K562 (cell line): ENCODE results near the gene HEATR1. TPM values are rescaled to one million over a fixed set of nuclear protein-coding genes. Genes with fewer than 3 reads are reported as not detected.

Experiments used
- ATAC-seq: fragments of 200-7000 bp; cut with Tn5 transposase; 3 replicates; pipeline ENCODE4 v1.9.1; 2020; ENCODE audit warnings: moderate library complexity
- BruUV-seq: library from RNA; stranded (reverse); fragments of 400-500 nt; replicated peaks from 2 replicates; lab custom pipeline; 2021; lab: Mats Ljungman, UMichigan
- CTCF ChIA-PET: fragments of 300-600 bp; formaldehyde crosslinking; extraction: SDS; loops from one replicate; lab custom pipeline; 2021; ENCODE audit warnings: low intra/inter-chr PET ratio; lab: Yijun Ruan, JAX
- POLR2A ChIA-PET: fragments of 300-600, 350-650 bp; sonication (Branson Sonifier 250); formaldehyde crosslinking; extraction: SDS; loops from one replicate; lab custom pipeline; 2021; ENCODE audit warnings: antibody characterized with exemption, inconsistent platforms; lab: Yijun Ruan, JAX
- DNase-seq, 4 experiments: peaks; one replicate each; pipeline versions ENCODE4 v3.0.0 to v3.0.0-alpha.2; 2011 to 2018; ENCODE audit warnings: low spot score in 3 of 4, mixed read lengths in 3 of 4; ENCODE audit errors: extremely low read depth in 1 of 4
- FAIRE-seq: peaks from 2 replicates; lab custom pipeline; 2011; peaks lifted over from hg19 to GRCh38; lab: Jason Lieb, UNC
- H2AFZ ChIP-seq: 2 replicates; pipeline ENCODE4 v1.6.0; 2011; ENCODE audit warnings: low read depth, low read length, control low read depth, inconsistent platforms
- H3K27ac ChIP-seq: fragments of 200-600 bp; 3 replicates; pipeline ENCODE4 v1.8.0; 2011; ENCODE audit warnings: low read depth, mild to moderate bottlenecking, control low read depth, inconsistent platforms, low read length, moderate library complexity, mixed read lengths; ENCODE audit errors: extremely low read depth
- H3K27me3 ChIP-seq, 2 experiments: fragments of 300-600 bp in 1 of 2; 2 replicates in 1 of 2; 3 replicates in 1 of 2; pipeline versions ENCODE4 v1.6.0 to v1.8.0; 2011; ENCODE audit warnings: inconsistent platforms in 2 of 2, low read length in 2 of 2, mild to moderate bottlenecking in 1 of 2, mixed read lengths in 1 of 2, moderate library complexity in 1 of 2; ENCODE audit not compliant: control insufficient read depth in 2 of 2, insufficient read depth in 2 of 2
- H3K36me3 ChIP-seq: fragments of 300-600 bp; 3 replicates; pipeline ENCODE4 v1.8.0; 2011; ENCODE audit warnings: mild to moderate bottlenecking, low read length, inconsistent platforms; ENCODE audit not compliant: control insufficient read depth, insufficient read depth
- H3K4me1 ChIP-seq, 2 experiments: fragments of 200-600 bp in 1 of 2; replicated peaks in 1 of 2; 2 replicates in 1 of 2; 3 replicates in 1 of 2; pipeline versions ENCODE4 v1.5.1 to v1.8.0; 2011; ENCODE audit warnings: inconsistent platforms in 2 of 2, low read length in 2 of 2, mild to moderate bottlenecking in 1 of 2, mixed read lengths in 1 of 2, moderate library complexity in 1 of 2; ENCODE audit not compliant: control insufficient read depth in 2 of 2, insufficient read depth in 2 of 2
- H3K4me2 ChIP-seq: 2 replicates; pipeline ENCODE4 v1.6.1; 2011; ENCODE audit warnings: low read length, control low read depth, inconsistent platforms, mixed read lengths; ENCODE audit not compliant: insufficient read depth
- H3K4me3 ChIP-seq: fragments of 200-600 bp; sonication (generic), shearing (Covaris generic); 2 replicates; pipeline ENCODE4 v1.5.1; 2016; ENCODE audit warnings: control low read depth, inconsistent platforms
- H3K79me2 ChIP-seq: fragments of 200-600 bp; 3 replicates; pipeline ENCODE4 v1.8.0; 2011; ENCODE audit warnings: low read length, inconsistent platforms; ENCODE audit not compliant: control insufficient read depth, insufficient read depth
- H3K9ac ChIP-seq, 2 experiments: 2 replicates each; pipeline versions ENCODE4 v1.6.0 to v1.6.1; 2011; ENCODE audit warnings: low read depth in 2 of 2, low read length in 2 of 2, control low read depth in 1 of 2, inconsistent platforms in 1 of 2, mild to moderate bottlenecking in 1 of 2, mixed read lengths in 1 of 2; ENCODE audit not compliant: insufficient read depth in 1 of 2
- H3K9me1 ChIP-seq: one replicate; pipeline ENCODE4 v1.6.0; 2011; ENCODE audit warnings: inconsistent platforms, mild to moderate bottlenecking, low read length, moderate library complexity; ENCODE audit not compliant: control insufficient read depth, insufficient read depth
- H3K9me3 ChIP-seq: replicated peaks from 2 replicates; pipeline ENCODE4 v1.5.1; 2011; ENCODE audit warnings: low read depth, low read length, inconsistent platforms; ENCODE audit not compliant: control insufficient read depth, insufficient read depth
- H4K20me1 ChIP-seq: replicated peaks from 2 replicates; pipeline ENCODE4 v1.6.1; 2011; ENCODE audit warnings: low read length, inconsistent platforms, mixed read lengths; ENCODE audit not compliant: control insufficient read depth, insufficient read depth
- ATF3 ChIP-seq, 2 experiments: fragments of 450-650 bp in 1 of 2; sonication (generic) in 1 of 2; formaldehyde crosslinking in 1 of 2; IDR thresholded peaks in 1 of 2; conservative IDR thresholded peaks in 1 of 2; 2 replicates each; pipeline versions ENCODE4 v1.6.1 to v1.8.1; 2016 to 2023; ENCODE audit warnings: mild to moderate bottlenecking in 2 of 2, moderate library complexity in 2 of 2, inconsistent platforms in 1 of 2, missing genetic modification reagents in 1 of 2
- ATF7 ChIP-seq: fragments of 450-650 bp; IDR thresholded peaks from 2 replicates; pipeline ENCODE4 v1.7.1; 2014; ENCODE audit warnings: mild to moderate bottlenecking, moderate library complexity
- SMARCE1 ChIP-seq: fragments of 450-650 bp; IDR thresholded peaks from 2 replicates; pipeline ENCODE4 v1.7.1; 2016; ENCODE audit warnings: mild to moderate bottlenecking
- ZKSCAN8 ChIP-seq: fragments of 200-800 bp; sonication (Bioruptor generic); IDR thresholded peaks from 2 replicates; pipeline ENCODE4 v1.6.1; 2016; ENCODE audit warnings: missing genetic modification characterization, missing compliant biosample characterization
- WGBS: fragments of 100-300 bp; shearing (Covaris generic); methylation state at CpG from one replicate; pipeline ENCODE4 v1.1.6; 2016; ENCODE audit warnings: low coverage, mixed read lengths; ENCODE audit not compliant: insufficient coverage; ENCODE audit errors: missing lambda C conversion rate; 5-methylcytosine and 5-hydroxymethylcytosine counted together
- in situ Hi-C: fragments of 300-500 bp; cut with MboI; formaldehyde crosslinking; loops from 4 replicates; pipeline ENCODE4 v1.15.0; 2018; ENCODE audit warnings: inconsistent platforms, mixed read lengths
- intact Hi-C: fragments of 100-400 bp; cut with micrococcal nuclease; formaldehyde crosslinking; loops from 2 replicates; pipeline ENCODE4 v1.14.2; 2022
- polyA plus RNA-seq, 8 experiments: library from polyadenylated mRNA; depleted of rRNA in 4 of 8; stranded (reverse) in 5 of 8; unstranded in 3 of 8; fragments of >200 nt; fragmentation: Nextera tagmentation in 2 of 8; fragmentation: Illumina TruSeq in 1 of 8; extraction: Ambion mirVana in 2 of 8; extraction: Trizol in 1 of 8; gene quantifications; 2 replicates each; pipeline versions ENCODE4 v1.2.1 to v1.2.3, GENCODE V29; 2011 to 2014; ENCODE audit warnings: inconsistent platforms in 1 of 8, missing spikeins in 1 of 8
- total RNA-seq, 7 experiments: library from RNA; depleted of rRNA in 6 of 7; stranded (reverse); fragments of >200 nt in 6 of 7; fragmentation: Illumina TruSeq in 2 of 7; extraction: Trizol in 2 of 7; gene quantifications; 2 replicates each; pipeline versions ENCODE4 v1.2.1 to v1.2.3, GENCODE V29; 2011 to 2021; ENCODE audit warnings: low replicate concordance in 1 of 7

HEATR1 gene
- total and polyA plus RNA-seq, 9 of the 15 experiments (the other 6 are each of a cell fraction or from before 2014, with no cell fraction given), result 28.3 to 108 (median 50.9) TPM

- FAIRE-seq, result no peak
- CTCF ChIA-PET, result no interaction called here
- Histone ChIP-seq H3K36me3 (no peaks in the 10 kb centered on the region), H3K4me3 (no peak overlapping the region), H3K9me3 (no peaks in the 10 kb centered on the region), H3K79me2 (no peaks in the 10 kb centered on the region), H3K4me2 (no peak overlapping the region), H3K9me1 (no peaks in the 10 kb centered on the region), H3K4me1 (peaks cover 3 to 7% of the 10 kb centered on the region in 2 experiments; a peak in 3 of 5 replicates), H3K27me3 (no peaks in the 10 kb centered on the region), H2AFZ (no peak overlapping the region), H3K9ac (no peak overlapping the region), H3K27ac (no peak overlapping the region), H4K20me1 (no peaks in the 10 kb centered on the region)
- no TSS peak for BruUV-seq
- 69% methylated on average over 9 of the region's 11 CpGs for WGBS
- intact Hi-C loops, result loop anchor here (10.0 kb wide), 1 partner anchor 873 kb away; no protein-coding TSS in a partner anchor
- POLR2A ChIA-PET, result no interaction called here
- no peak for DNase-seq
- in situ Hi-C loops, result no loop called here
- no peak for ATAC-seq
- TF ChIP-seq ATF7, result peak; percentile 48; the same call in 1 of the 2 replicates
- TF ChIP-seq ZKSCAN8 (CRISPR knock-in tag), result no peak
- peak; percentile 66 for TF ChIP-seq ATF3 (IDR thresholded peaks at IDR 0.05)
- no peak for TF ChIP-seq ATF3 (CRISPR knock-in tag; conservative IDR thresholded peaks at IDR 0.05)
- TF ChIP-seq SMARCE1, result no peak
These were observed 92.4 kb downstream of the HEATR1 start for GRCh38 chr1:236511735-236512418.
